DMS 273 treated with DMSO at 0.1 percent for 48 hours (cell line): Measurements from ENCODE around the gene SENP1.
"Not testable (repeated sequence)": the region's sequence is repeated elsewhere in the genome, so short reads cannot be mapped to it uniquely, and the experiment has no call there.

ENCODE experiments used
- DNase-seq: peaks from one replicate; lab custom pipeline; 2025; lab: John Stamatoyannopoulos, UW

Gene SENP1

DNA sequence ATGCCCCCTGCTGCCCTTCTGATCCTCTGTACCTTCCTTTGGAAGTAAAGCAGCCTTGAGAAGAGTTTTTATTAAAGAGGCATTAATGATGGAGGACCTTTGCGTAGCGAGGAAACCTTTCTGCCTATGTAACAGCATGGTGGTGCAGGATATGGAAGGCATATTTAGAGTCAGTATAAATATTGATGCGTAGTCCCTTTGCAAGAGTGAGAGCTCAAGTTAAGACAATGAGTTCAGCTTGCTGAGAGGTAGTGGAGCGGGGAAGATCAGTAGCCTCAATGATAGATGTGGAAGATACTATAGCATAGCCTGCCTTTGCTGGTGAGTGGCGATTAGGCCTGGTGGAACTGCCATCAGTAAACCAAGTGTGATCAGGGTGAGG, 5.4 kb upstream of the SENP1 start:
- DNase-seq = not testable (repeated sequence)

DNA sequence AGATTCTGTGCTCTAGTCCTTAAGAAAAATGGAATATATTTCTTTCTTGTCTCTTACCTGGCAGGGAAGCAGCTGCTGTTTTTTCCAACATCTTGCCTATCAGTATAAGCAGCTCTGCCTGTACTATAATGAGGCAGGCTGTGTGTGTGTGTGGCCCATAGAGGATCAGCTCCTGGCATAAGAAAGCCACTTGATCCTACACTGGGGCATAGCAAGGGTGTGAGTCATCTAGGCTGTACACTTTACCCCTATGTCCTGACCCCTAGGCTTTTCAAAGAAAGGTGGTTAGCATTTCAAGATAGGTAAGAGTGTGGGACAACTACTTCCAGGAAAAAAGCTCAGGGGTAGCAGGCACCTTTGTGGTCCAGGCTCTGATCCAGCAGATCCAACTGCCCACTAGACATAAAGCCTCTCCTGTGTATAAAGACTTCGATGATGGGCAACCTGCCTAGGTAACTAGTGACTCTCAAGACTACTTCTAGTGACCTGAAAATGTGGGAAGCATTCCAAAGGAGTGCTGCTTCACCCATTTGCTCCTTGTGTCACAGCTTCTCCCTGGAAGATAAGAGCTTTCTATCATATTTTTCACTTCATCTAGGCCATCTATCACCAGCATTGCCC, 4.9 kb upstream of the SENP1 start:
- DNase-seq = no peak

- no peak for DNase-seq
These were observed 3.5 kb upstream of the SENP1 start for GRCh38 chr12:48109424-48109823.

- DNase-seq = no peak
These were observed 1.1 kb upstream of the SENP1 start for GRCh38 chr12:48106681-48107613.

DNA sequence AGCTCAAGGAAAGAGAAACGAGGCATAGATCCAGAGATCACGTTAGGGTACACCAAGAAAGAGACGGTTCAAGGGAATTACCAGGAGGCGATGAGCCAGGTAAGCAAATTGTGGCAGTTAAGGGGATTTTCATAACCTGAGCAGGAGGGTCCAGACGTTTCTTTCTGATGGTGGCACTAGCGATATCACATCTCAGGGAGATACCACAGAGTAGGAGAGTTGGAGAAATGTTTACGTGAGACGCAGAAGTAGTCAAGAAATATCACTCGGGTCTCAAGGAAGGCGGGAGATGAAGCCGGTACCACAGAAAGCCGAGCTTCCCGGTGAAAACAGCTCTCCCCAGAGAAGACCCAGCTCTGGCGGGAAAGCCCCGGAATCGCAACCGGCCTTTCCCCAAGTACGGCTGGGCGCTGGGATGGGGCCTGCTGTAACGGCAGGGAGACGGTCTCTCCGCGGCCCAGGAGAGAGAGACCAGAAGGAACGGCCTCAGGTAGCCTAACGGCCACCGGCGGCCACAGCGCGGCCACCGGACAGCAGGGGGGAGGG, 485 bp downstream of the SENP1 start:
- no peak for DNase-seq

DNA sequence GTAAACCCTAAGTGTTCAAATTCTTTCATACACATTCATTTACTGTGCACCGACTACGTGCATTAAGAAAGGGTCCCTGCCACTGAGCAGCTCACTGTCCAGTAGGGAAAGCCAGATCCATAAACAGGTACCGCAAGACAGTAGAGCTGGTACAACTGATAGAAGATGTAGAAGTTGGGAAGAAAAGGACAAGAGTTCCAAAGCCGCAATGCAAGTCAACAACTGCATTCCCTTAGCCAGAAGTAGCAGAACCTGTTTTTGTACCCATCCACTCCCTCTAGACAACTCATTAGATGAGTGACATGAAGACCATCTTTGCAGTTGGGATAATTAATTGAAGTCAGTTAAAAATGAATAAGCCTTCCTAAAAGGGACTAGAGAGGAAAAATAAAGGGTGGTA, 1.3 kb downstream of the SENP1 start:
- DNase-seq = no peak

GRCh38 chr12:48092611-48093010, 13.3 kb downstream of the SENP1 start:
- DNase-seq = no peak

GRCh38 chr12:48086327-48086726, 19.6 kb downstream of the SENP1 start:
- DNase-seq = no peak

- DNase-seq = no peak
These were observed 20.9 kb downstream of the SENP1 start for GRCh38 chr12:48084841-48085460.

GRCh38 chr12:48084066-48084465, 21.8 kb downstream of the SENP1 start:
- no peak for DNase-seq

DNA sequence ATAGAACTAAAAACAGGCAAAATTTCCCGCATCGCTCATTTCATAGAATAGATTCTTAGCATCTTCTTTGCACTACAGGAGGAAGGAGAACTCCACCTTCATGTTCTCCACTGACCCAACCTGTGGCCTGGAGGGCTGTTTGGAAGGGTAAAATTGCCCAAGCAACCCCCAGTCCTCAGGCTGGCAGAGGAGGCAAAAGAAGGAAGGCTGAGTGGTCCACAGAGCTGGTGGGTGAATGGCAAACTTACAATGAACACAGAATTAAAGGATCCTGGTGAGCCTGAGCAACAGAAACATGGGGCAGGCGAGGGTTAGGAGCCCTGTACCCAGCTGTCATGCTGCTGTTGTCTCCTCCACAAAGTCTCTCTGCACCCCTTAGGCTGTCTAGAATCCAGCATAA, 25.1 kb downstream of the SENP1 start:
- DNase-seq = no peak

- DNase-seq = no peak
These were observed 25.6 kb downstream of the SENP1 start for GRCh38 chr12:48080285-48080684.

- no peak for DNase-seq
These were observed 27.0 kb downstream of the SENP1 start for GRCh38 chr12:48078901-48079300.

GRCh38 chr12:48077111-48077510, 28.8 kb downstream of the SENP1 start:
- no peak for DNase-seq

GRCh38 chr12:48075832-48076231, 30.0 kb downstream of the SENP1 start:
- DNase-seq = no peak

DNA sequence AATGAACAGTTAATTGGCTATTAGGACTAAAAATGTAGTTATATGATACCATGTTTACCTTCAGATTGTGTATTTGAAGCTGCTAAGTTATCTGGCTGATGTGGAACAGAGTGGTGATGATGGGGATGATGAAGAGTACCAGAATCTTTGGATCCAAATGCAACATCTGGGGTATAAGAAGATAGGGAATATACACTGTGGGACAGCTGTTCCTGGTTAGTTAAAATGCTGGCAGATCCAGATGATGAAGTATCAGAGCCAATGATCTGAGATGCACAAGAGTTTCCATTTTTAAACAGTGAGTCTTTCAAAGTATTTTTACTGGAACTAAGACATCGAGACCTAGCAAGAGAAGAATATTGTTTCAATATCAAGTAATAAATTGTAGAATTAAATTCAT, 31.6 kb downstream of the SENP1 start:
- DNase-seq = no peak

DNA sequence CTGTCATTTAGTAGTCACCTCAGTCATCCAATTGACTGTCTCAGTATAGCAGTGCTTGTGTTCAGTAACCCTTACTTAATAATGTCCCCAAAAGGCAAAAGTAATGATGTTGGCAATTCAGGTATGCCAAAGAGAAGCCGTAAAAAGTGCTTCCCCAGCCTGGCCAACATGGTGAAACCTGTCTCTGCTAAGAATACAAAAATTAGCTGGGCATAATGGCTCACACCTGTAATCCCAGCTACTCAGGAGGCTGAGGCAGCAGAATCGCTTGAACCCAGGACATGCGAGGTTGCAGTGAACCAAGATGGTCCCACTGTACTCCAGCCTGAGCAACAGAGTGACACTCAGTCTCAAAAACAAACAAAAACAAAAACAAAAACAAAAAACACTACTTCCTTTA, 33.6 kb downstream of the SENP1 start:
- DNase-seq = no peak

- DNase-seq = no peak
These were observed 34.1 kb downstream of the SENP1 start for GRCh38 chr12:48071808-48072207.

DNA sequence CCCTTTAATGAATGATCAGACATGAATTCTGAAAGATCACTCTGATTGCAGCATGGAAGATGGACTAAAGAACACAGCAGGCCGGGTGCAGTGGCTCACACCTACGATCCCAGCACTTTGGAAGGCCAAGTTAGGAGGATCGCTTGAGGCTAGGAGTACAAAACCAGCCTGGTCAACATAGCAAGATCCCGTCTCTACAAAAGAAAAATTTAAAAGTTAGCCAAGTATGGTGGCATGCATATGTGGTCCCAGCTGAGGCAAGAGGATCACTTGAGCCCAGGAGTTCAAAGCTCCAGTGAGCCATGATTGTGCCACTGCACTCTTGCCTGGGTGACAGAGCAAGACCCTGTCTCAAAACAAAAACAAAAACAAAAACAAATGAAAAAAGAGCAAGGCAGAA, 35.1 kb downstream of the SENP1 start:
- no peak for DNase-seq

GRCh38 chr12:48070033-48070432, 35.8 kb downstream of the SENP1 start:
- no peak for DNase-seq

GRCh38 chr12:48069241-48069640, 36.6 kb downstream of the SENP1 start:
- DNase-seq = no peak

DNA sequence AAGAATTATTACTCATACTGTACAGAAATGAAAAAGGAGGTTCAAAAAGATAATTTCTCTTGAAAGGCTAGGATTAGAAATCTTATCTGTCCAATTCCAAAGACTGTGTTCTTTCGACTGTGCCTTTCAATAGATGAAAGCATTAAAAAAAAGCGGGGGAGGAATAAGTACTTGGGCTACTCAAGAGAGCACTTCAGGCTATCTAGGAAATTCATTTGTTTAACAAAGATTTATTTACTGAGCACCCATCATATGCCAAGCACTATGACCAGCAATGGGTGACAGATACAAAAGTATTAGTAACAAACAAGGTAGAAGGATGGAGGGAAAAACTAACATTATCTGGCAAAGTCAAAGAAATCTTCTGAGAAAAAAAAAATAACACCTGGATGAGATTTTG, 37.4 kb downstream of the SENP1 start:
- DNase-seq = no peak
